ENCODE data around the gene EXOC1.

GRCh38 chr4:55887594-55887993, 34.1 kb downstream of the EXOC1 start:
- peak; percentile 26; the same call in 1 of the 2 replicates for TF ChIP-seq CTCF (conservative IDR thresholded peaks at IDR 0.05; ENCODE audit: low read length)
- no peak for TF ChIP-seq EZH2phosphoT487 (IDR thresholded peaks at IDR 0.05; ENCODE audit: borderline replicate concordance)
